HCT116 (cell line): Measurements from ENCODE around the gene ALDH5A1. TPM values are rescaled to one million over a fixed set of nuclear protein-coding genes. Genes with fewer than 3 reads are reported as not detected.
"Not testable (repeated sequence)": the region's sequence is repeated elsewhere in the genome, so short reads cannot be mapped to it uniquely, and the experiment has no call there.

Experiments used
- ATAC-seq: fragments of 200-7000 bp; cut with Tn5 transposase; 2 replicates; pipeline ENCODE4 v1.9.1; 2020; ENCODE audit warnings: mild to moderate bottlenecking, moderate library complexity
- BruUV-seq: library from RNA; stranded (reverse); fragments of 400-500 nt; replicated peaks from 2 replicates; lab custom pipeline; 2021; lab: Mats Ljungman, UMichigan
- CTCF ChIA-PET: fragments of 300-600 bp; sonication (Branson Sonifier 250); formaldehyde crosslinking; loops from one replicate; lab custom pipeline; 2021; ENCODE audit warnings: antibody characterized with exemption; lab: Charles Lee
- POLR2A ChIA-PET: fragments of 300-600, 350-600 bp; sonication (Branson Sonifier 250); formaldehyde crosslinking; loops from one replicate; lab custom pipeline; 2021; ENCODE audit warnings: antibody characterized with exemption; lab: Charles Lee
- RAD21 ChIA-PET, 2 experiments: fragments of 300-600 bp; sonication (Branson Sonifier 250); formaldehyde crosslinking; loops; one replicate each; lab custom pipeline; 2023; ENCODE audit warnings: low total read pairs in 2 of 2; ENCODE audit not compliant: uncharacterized antibody in 2 of 2, unreplicated experiment in 2 of 2, low non-redundant PET in 1 of 2; lab: Charles Lee
- DNase-seq: peaks from one replicate; pipeline ENCODE4 v3.0.0-alpha.2; 2010; ENCODE audit warnings: low read depth, low spot score
- H2AFZ ChIP-seq: fragments of 200-600 bp; shearing (Covaris generic), sonication (generic); 2 replicates; pipeline ENCODE4 v1.6.1; 2017; ENCODE audit warnings: low read depth, mixed run types, mixed read lengths, antibody characterized with exemption, low read length; ENCODE audit not compliant: poor library complexity, severe bottlenecking
- H3K27ac ChIP-seq: 2 replicates; pipeline ENCODE4 v1.5.1; 2012; ENCODE audit warnings: low read depth, low read length
- H3K27me3 ChIP-seq: fragments of 200-600 bp; sonication (generic); 2 replicates; pipeline ENCODE4 v1.6.1; 2016; ENCODE audit warnings: mixed run types, low read length, mixed read lengths; ENCODE audit not compliant: insufficient read depth
- H3K36me3 ChIP-seq, 2 experiments: fragments of 200-500 bp in 1 of 2; fragments of 200-600 bp in 1 of 2; sonication (Bioruptor generic) in 1 of 2; sonication (generic) in 1 of 2; 2 replicates each; pipeline versions ENCODE4 v1.5.1 to v1.6.1; 2014 to 2016; ENCODE audit warnings: low read length in 2 of 2, inconsistent platforms in 1 of 2, mixed read lengths in 1 of 2, mixed run types in 1 of 2; ENCODE audit not compliant: insufficient read depth in 2 of 2, control insufficient read depth in 1 of 2
- H3K4me1 ChIP-seq, 2 experiments: fragments of 200-600 bp in 1 of 2; sonication (generic) in 1 of 2; 2 replicates each; pipeline versions ENCODE4 v1.5.1 to v1.6.1; 2012 to 2017; ENCODE audit warnings: low read length in 2 of 2, inconsistent platforms in 1 of 2, mild to moderate bottlenecking in 1 of 2, mixed read lengths in 1 of 2, mixed run types in 1 of 2, moderate library complexity in 1 of 2; ENCODE audit not compliant: insufficient read depth in 2 of 2, control insufficient read depth in 1 of 2
- H3K4me2 ChIP-seq: fragments of 200-600 bp; sonication (generic); 2 replicates; pipeline ENCODE4 v1.6.1; 2017; ENCODE audit warnings: mixed run types, low read length, mixed read lengths
- H3K4me3 ChIP-seq, 2 experiments: fragments of 200-600 bp in 1 of 2; sonication (generic) in 1 of 2; replicated peaks in 1 of 2; 2 replicates each; pipeline ENCODE4 v1.5.1; 2011 to 2016; ENCODE audit warnings: low read length in 2 of 2, control low read depth in 1 of 2, low read depth in 1 of 2, mild to moderate bottlenecking in 1 of 2, mixed read lengths in 1 of 2, mixed run types in 1 of 2
- H3K79me2 ChIP-seq: fragments of 200-600 bp; sonication (generic); 2 replicates; pipeline ENCODE4 v1.6.1; 2017; ENCODE audit warnings: mild to moderate bottlenecking, mixed run types, low read length, moderate library complexity, mixed read lengths; ENCODE audit not compliant: insufficient read depth
- H3K9ac ChIP-seq: fragments of 200-600 bp; sonication (generic); 2 replicates; pipeline ENCODE4 v1.6.1; 2016; ENCODE audit warnings: low read length, mixed read lengths
- H3K9me2 ChIP-seq: fragments of 200-600 bp; sonication (generic), shearing (Covaris generic); 2 replicates; pipeline ENCODE4 v1.6.1; 2017; ENCODE audit warnings: mixed run types, mild to moderate bottlenecking, moderate library complexity; ENCODE audit not compliant: insufficient read depth
- H3K9me3 ChIP-seq, 2 experiments: fragments of 200-500 bp in 1 of 2; fragments of 200-600 bp in 1 of 2; sonication (Bioruptor generic) in 1 of 2; sonication (generic) in 1 of 2; 2 replicates each; pipeline ENCODE4 v1.6.1; 2014 to 2017; ENCODE audit warnings: low read length in 2 of 2, mixed read lengths in 2 of 2, inconsistent platforms in 1 of 2, low read depth in 1 of 2, mild to moderate bottlenecking in 1 of 2, mixed run types in 1 of 2, moderate library complexity in 1 of 2; ENCODE audit not compliant: control insufficient read depth in 1 of 2, insufficient read depth in 1 of 2
- H4K20me1 ChIP-seq: fragments of 200-600 bp; sonication (generic), shearing (Covaris generic); 2 replicates; pipeline ENCODE4 v1.6.1; 2017; ENCODE audit warnings: mixed run types, mild to moderate bottlenecking, moderate library complexity; ENCODE audit not compliant: insufficient read depth
- CBX3 ChIP-seq: IDR thresholded peaks from 2 replicates; pipeline ENCODE4 v1.6.1; 2012; ENCODE audit warnings: low read depth
- CEBPB ChIP-seq: IDR thresholded peaks from 2 replicates; pipeline ENCODE4 v1.6.1; 2012; ENCODE audit warnings: low read depth
- EGR1 ChIP-seq: IDR thresholded peaks from 2 replicates; pipeline ENCODE4 v1.6.1; 2012; ENCODE audit warnings: low read depth
- JUND ChIP-seq: IDR thresholded peaks from 2 replicates; pipeline ENCODE4 v1.6.1; 2012
- POLR2A ChIP-seq: IDR thresholded peaks from 2 replicates; pipeline ENCODE4 v1.7.0; 2011; ENCODE audit warnings: borderline replicate concordance; ENCODE audit not compliant: insufficient read depth, insufficient read length; ENCODE audit errors: extremely low read depth
- POLR2AphosphoS5 ChIP-seq: IDR thresholded peaks from 2 replicates; pipeline ENCODE4 v1.6.1; 2011; ENCODE audit warnings: mild to moderate bottlenecking, low read depth, low read length, moderate library complexity
- SIN3A ChIP-seq: IDR thresholded peaks from 2 replicates; pipeline ENCODE4 v1.6.1; 2012; ENCODE audit warnings: low read depth
- SP1 ChIP-seq: IDR thresholded peaks from 2 replicates; pipeline ENCODE4 v1.6.1; 2012; ENCODE audit warnings: low read depth
- SRF ChIP-seq: IDR thresholded peaks from 2 replicates; pipeline ENCODE4 v1.6.1; 2012; ENCODE audit warnings: low read depth
- ZFX ChIP-seq: fragments of 450-650 bp; IDR thresholded peaks from 2 replicates; pipeline ENCODE4 v1.6.1; 2017
- intact Hi-C: fragments of 100-400 bp; cut with micrococcal nuclease; formaldehyde crosslinking; loops from 2 replicates; pipeline ENCODE4 v1.10.0; 2022
- total RNA-seq: library from RNA; stranded (reverse); gene quantifications from one replicate; pipeline ENCODE4 v1.2.1, GENCODE V29; 2021; ENCODE audit not compliant: unreplicated experiment
- TF ChIP-seq, protein P1 (sequence below): IDR thresholded peaks from 2 replicates; pipeline ENCODE4 v1.6.1; 2012
- TF ChIP-seq, protein P2 (sequence below): IDR thresholded peaks from 2 replicates; pipeline ENCODE4 v1.6.1; 2011; ENCODE audit warnings: mild to moderate bottlenecking, low read length, moderate library complexity; ENCODE audit not compliant: insufficient replicate concordance; ENCODE audit errors: extremely low read depth
- TF ChIP-seq, protein P3 (sequence below): IDR thresholded peaks from 2 replicates; pipeline ENCODE4 v1.6.1; 2012; ENCODE audit warnings: low read depth
- TF ChIP-seq, protein P4 (sequence below), 3 experiments: fragments of 200-600 bp in 1 of 3; sonication (generic) in 1 of 3; IDR thresholded peaks in 2 of 3; conservative IDR thresholded peaks in 1 of 3; 2 replicates each; pipeline ENCODE4 v1.5.1; 2012 to 2017; ENCODE audit warnings: low read depth in 2 of 3, low read length in 2 of 3, antibody characterized with exemption in 1 of 3, borderline replicate concordance in 1 of 3, control low read depth in 1 of 3, mild to moderate bottlenecking in 1 of 3, mixed read lengths in 1 of 3, mixed run types in 1 of 3, moderate library complexity in 1 of 3; ENCODE audit not compliant: insufficient read depth in 1 of 3

ALDH5A1 gene
- total RNA-seq, 1 experiment from 2014 or later: 10.0 TPM

DNA sequence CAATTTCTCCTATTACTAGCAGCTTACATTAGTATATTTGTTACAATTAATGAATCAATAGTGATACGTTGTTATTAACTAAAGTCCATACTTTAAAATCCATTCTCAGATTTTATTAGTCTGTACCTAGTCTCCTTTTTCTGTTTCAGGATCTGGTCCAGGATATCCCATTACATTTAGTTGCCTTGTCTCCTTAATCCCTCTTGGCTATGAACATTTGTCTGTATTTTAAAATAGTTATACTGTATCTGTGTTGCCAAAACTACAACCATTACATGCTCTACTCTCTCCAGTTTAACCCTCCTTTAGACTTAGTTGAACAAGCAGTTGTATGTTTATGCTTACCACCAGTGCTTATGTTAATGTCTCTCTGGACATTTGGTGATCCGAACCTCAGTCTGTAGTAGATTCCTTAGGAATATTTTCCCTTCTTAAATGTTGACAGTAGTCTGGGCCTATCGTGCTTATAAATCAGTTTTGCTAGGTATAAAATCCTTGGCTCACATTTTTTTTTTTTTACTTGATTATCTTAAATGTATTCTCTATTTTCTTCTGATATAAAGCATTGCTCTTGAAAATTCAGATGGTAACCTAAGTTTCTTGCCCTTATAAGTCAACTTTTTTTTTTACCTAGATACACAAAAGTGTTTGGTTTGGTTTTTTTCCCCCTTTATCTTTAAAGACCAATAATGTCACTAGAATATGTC, 12.2 kb downstream of the ALDH5A1 start:
- Histone ChIP-seq H3K4me3 (no peak overlapping the region), H3K27me3 (no peaks in the 10 kb centered on the region), H2AFZ (no peak overlapping the region), H3K36me3 (no peaks in the 10 kb centered on the region), H3K27ac (no peak overlapping the region), H3K4me1 (no peaks in the 10 kb centered on the region; a peak in 1 of 4 replicates), H3K4me2 (no peak overlapping the region), H3K9me3 (no peaks in the 10 kb centered on the region), H3K79me2 (no peaks in the 10 kb centered on the region), H3K9me2 (no peaks in the 10 kb centered on the region), H3K9ac (no peak overlapping the region), H4K20me1 (no peaks in the 10 kb centered on the region)
- DNase-seq (no peak), ATAC-seq (no peak)
- no TSS peak for BruUV-seq
- RAD21 ChIA-PET: no interaction called here
- TF ChIP-seq, protein P1, sequence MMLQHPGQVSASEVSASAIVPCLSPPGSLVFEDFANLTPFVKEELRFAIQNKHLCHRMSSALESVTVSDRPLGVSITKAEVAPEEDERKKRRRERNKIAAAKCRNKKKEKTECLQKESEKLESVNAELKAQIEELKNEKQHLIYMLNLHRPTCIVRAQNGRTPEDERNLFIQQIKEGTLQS: no peak
- TF ChIP-seq POLR2A (no peak), SRF (no peak), ZFX (no peak), SIN3A (no peak), EGR1 (no peak), POLR2AphosphoS5 (no peak), SP1 (no peak), CEBPB (no peak), CBX3 (no peak), JUND (no peak)
- TF ChIP-seq, protein P2, sequence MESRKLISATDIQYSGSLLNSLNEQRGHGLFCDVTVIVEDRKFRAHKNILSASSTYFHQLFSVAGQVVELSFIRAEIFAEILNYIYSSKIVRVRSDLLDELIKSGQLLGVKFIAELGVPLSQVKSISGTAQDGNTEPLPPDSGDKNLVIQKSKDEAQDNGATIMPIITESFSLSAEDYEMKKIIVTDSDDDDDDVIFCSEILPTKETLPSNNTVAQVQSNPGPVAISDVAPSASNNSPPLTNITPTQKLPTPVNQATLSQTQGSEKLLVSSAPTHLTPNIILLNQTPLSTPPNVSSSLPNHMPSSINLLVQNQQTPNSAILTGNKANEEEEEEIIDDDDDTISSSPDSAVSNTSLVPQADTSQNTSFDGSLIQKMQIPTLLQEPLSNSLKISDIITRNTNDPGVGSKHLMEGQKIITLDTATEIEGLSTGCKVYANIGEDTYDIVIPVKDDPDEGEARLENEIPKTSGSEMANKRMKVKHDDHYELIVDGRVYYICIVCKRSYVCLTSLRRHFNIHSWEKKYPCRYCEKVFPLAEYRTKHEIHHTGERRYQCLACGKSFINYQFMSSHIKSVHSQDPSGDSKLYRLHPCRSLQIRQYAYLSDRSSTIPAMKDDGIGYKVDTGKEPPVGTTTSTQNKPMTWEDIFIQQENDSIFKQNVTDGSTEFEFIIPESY: no peak
- TF ChIP-seq, protein P3, sequence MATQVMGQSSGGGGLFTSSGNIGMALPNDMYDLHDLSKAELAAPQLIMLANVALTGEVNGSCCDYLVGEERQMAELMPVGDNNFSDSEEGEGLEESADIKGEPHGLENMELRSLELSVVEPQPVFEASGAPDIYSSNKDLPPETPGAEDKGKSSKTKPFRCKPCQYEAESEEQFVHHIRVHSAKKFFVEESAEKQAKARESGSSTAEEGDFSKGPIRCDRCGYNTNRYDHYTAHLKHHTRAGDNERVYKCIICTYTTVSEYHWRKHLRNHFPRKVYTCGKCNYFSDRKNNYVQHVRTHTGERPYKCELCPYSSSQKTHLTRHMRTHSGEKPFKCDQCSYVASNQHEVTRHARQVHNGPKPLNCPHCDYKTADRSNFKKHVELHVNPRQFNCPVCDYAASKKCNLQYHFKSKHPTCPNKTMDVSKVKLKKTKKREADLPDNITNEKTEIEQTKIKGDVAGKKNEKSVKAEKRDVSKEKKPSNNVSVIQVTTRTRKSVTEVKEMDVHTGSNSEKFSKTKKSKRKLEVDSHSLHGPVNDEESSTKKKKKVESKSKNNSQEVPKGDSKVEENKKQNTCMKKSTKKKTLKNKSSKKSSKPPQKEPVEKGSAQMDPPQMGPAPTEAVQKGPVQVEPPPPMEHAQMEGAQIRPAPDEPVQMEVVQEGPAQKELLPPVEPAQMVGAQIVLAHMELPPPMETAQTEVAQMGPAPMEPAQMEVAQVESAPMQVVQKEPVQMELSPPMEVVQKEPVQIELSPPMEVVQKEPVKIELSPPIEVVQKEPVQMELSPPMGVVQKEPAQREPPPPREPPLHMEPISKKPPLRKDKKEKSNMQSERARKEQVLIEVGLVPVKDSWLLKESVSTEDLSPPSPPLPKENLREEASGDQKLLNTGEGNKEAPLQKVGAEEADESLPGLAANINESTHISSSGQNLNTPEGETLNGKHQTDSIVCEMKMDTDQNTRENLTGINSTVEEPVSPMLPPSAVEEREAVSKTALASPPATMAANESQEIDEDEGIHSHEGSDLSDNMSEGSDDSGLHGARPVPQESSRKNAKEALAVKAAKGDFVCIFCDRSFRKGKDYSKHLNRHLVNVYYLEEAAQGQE: no peak
- TF ChIP-seq, protein P4, sequence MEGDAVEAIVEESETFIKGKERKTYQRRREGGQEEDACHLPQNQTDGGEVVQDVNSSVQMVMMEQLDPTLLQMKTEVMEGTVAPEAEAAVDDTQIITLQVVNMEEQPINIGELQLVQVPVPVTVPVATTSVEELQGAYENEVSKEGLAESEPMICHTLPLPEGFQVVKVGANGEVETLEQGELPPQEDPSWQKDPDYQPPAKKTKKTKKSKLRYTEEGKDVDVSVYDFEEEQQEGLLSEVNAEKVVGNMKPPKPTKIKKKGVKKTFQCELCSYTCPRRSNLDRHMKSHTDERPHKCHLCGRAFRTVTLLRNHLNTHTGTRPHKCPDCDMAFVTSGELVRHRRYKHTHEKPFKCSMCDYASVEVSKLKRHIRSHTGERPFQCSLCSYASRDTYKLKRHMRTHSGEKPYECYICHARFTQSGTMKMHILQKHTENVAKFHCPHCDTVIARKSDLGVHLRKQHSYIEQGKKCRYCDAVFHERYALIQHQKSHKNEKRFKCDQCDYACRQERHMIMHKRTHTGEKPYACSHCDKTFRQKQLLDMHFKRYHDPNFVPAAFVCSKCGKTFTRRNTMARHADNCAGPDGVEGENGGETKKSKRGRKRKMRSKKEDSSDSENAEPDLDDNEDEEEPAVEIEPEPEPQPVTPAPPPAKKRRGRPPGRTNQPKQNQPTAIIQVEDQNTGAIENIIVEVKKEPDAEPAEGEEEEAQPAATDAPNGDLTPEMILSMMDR (IDR thresholded peaks at IDR 0.05 in 2 of 3, conservative IDR thresholded peaks at IDR 0.05 in 1 of 3; ENCODE audit: borderline replicate concordance in 1 of 3, insufficient read depth in 1 of 3, low read depth in 2 of 3, low read length in 2 of 3): no peak
- intact Hi-C loops: no loop called here
- CTCF ChIA-PET: no interaction called here
- POLR2A ChIA-PET: no interaction called here

DNA sequence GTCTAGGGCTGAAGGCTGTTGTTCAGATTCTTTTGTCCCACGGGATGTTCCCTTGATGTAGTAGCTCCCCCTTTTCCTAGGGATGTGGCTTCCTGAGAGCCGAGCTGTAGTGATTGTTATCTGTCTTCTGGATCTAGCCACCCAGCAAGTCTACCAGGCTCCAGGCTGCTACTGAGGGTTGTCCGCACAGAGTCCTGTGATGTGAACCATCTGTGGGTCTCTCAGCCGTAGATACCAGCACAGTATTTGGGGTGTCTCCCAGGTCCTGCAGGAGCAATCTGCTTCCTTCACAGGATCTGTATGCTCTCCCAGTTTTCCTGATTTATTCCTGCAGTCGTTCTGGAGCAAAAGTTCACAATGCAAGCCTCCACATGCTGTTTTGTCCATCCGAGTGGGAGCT, 17.2 kb downstream of the ALDH5A1 start:
- H3K27me3 ChIP-seq, H3K27ac ChIP-seq, H3K4me2 ChIP-seq, H3K36me3 ChIP-seq, H3K9me3 ChIP-seq, RAD21 ChIA-PET, H2AFZ ChIP-seq, H3K9me2 ChIP-seq, H4K20me1 ChIP-seq, H3K79me2 ChIP-seq, ATAC-seq, POLR2A ChIA-PET, H3K4me1 ChIP-seq, DNase-seq, intact Hi-C loops, BruUV-seq, H3K9ac ChIP-seq, H3K4me3 ChIP-seq: not testable (repeated sequence)
- CTCF ChIA-PET: interaction anchor here (2.2 kb wide), 1 partner anchor 9 kb away, joined by 9 read pairs; no protein-coding TSS in a partner anchor
